M059J (cell line): ENCODE data around the gene TNP2. TPM values are rescaled to one million over a fixed set of nuclear protein-coding genes. Genes with fewer than 3 reads are reported as not detected.

Experiments used
- DNase-seq: peaks from one replicate; pipeline ENCODE4 v3.0.0-alpha.2; 2012; ENCODE audit warnings: low read depth
- total RNA-seq: library from RNA; depleted of rRNA; stranded (reverse); fragments of >200 nt; shearing (Covaris generic); gene quantifications from 2 replicates; pipeline ENCODE4 v1.2.3, GENCODE V29; 2014

TNP2 gene
- total RNA-seq, 1 experiment from 2014 or later, result not detected

- no peak for DNase-seq
These were observed 8.6 kb upstream of the TNP2 start for GRCh38 chr16:11277607-11278337.

GRCh38 chr16:11276896-11277593 lies 7.9 kb upstream of the TNP2 start:
- DNase-seq, result no peak

DNA sequence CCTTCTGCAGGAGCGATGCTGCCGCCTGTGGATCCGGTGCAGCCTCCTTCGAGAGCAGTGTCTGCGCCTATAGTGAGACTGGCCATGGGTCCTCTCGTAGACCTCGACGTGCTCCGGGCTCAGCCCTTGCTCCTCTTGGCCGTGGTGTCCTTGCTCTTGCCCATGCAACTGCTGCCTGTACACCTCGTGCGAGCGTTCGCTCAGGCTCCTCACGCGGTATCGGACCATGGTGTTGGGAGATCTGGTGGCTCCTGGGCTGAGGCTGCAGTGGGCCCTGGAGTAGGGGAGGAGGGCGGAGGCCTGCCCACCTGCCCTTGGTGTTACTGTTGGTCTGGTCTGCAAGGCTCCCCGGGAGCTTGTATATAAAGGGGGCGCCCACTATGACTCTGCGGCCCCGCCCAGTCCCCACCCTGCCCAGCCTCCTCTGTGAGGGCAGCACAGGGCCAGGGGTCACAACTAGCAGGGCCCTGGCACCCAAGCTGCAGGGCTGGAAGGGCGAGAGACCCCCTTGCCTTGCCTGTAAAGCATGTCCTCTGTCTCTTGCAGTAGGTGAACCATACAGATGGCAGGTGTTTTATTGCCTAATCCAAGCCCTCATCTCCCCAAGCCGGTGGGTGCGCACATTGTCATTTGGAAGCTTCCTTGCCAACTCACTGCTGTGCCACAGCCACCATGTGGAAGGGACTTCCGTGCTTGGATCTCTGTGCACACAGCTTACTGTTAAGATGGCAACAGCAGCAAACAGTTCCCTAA lies 7.2 kb upstream of the TNP2 start, which contains the start of gene PRM2:
Gene PRM2 (minus strand): TSS at position 338 of the 753 bp plus-strand sequence. CDS start 110 bp downstream, at position 228.
- no peak for DNase-seq

GRCh38 chr16:11274964-11275363 lies 5.8 kb upstream of the TNP2 start:
- DNase-seq, result no peak

GRCh38 chr16:11273721-11274324 lies 4.7 kb upstream of the TNP2 start:
- DNase-seq, result peak; percentile 48

- DNase-seq, result no peak
These were observed 4.0 kb upstream of the TNP2 start, which contains the start of gene PRM3 for GRCh38 chr16:11272921-11273720. Gene PRM3 (minus strand): TSS chr16:11273629. CDS start chr16:11273595, 34 bp downstream.

- DNase-seq, result no peak
These were observed 3.4 kb upstream of the TNP2 start for GRCh38 chr16:11272484-11272883.

DNA sequence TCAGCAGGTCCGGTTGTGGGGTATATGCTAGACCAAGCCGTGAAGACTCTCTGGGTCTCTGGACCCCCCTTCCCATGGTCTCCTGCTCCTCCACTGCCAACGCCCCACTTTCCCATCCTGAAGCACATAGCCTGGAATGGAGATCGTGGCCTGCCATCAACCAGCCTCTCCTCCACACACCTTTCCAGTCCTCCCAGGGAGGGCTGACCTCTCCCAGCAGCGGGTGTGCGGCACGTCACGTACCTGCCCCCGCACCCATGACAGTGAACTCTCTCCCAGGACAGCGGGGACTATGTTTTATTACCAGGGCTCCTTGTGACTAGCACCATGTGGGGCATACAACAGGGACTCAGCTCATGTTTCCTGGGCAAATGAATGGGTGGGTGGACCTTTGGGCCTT lies 2.5 kb upstream of the TNP2 start:
- no peak for DNase-seq

GRCh38 chr16:11270602-11271162 lies 1.6 kb upstream of the TNP2 start:
- DNase-seq, result no peak

DNA sequence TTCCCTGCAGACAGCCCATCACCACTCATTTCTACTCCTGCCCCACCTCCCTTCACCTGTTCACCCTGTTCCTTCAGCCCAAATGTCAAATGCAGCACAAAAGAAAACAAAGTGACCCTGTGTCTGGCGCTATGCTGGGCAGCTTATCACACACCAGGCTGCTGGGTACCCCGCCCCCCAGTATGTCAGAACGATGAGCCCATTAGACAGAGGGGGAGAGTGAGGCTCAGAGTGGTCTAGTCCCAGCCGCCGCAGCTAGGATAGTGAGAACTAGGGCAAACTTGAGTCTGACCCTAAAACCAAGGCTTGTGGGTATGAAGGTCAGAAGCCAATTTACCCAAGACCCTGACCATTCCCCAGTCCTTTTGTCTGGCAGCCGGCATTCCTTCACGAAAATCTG lies 4.0 kb downstream of the TNP2 start:
- DNase-seq, result no peak

DNA sequence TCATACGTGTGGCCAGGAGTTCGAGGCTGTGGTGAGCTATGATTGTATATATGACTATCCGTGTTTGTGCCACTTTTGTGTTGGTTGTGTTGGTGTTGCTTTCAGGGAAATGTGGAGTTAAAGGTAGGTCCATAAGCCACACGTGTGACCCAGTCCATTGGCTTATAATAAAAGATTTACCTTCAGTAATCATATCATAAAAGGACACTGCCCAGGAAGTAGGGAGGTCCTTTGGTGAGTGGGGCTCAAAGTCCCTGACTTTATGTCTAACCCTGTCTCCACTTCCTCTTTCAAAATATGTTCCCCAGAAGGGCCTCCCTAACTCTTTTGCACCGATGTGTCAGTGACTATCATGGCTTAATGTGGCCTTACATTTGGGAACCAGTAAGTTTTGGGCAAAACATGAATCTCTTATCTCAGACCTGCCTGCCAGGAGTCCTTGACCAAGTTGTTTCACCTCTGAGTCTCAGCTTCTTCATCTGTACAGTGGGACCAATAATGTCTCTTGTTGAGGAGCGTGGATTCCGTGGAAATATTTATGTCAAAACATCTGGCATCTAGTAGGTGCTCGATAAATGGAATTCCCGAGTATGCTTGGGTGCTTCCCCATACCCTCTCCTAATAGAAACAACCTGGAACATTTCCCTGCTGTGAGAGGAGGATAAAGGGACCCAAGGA lies 4.8 kb downstream of the TNP2 start:
- no peak for DNase-seq

GRCh38 chr16:11263737-11264136 lies 5.4 kb downstream of the TNP2 start:
- no peak for DNase-seq

DNA sequence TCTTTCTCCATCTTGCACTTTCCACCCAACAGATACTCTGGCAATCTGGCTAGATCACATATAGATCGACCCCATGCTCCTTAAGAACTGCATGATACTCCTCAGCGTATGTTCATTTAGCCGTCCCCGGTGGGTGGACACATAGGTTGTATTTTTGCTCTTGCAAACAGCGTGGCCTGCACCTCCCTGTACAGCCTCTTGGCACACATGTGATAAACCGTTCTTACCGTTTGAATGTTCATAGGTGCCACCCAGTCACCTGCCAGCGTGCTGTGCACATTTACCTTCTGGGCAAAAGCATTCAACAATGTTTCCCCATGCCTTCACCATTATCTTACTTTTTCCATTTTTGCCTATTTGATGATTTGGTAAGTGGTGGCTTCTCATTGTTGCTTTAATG lies 6.2 kb downstream of the TNP2 start:
- DNase-seq, result no peak

GRCh38 chr16:11260596-11260966 lies 8.5 kb downstream of the TNP2 start:
- DNase-seq, result no peak

DNA sequence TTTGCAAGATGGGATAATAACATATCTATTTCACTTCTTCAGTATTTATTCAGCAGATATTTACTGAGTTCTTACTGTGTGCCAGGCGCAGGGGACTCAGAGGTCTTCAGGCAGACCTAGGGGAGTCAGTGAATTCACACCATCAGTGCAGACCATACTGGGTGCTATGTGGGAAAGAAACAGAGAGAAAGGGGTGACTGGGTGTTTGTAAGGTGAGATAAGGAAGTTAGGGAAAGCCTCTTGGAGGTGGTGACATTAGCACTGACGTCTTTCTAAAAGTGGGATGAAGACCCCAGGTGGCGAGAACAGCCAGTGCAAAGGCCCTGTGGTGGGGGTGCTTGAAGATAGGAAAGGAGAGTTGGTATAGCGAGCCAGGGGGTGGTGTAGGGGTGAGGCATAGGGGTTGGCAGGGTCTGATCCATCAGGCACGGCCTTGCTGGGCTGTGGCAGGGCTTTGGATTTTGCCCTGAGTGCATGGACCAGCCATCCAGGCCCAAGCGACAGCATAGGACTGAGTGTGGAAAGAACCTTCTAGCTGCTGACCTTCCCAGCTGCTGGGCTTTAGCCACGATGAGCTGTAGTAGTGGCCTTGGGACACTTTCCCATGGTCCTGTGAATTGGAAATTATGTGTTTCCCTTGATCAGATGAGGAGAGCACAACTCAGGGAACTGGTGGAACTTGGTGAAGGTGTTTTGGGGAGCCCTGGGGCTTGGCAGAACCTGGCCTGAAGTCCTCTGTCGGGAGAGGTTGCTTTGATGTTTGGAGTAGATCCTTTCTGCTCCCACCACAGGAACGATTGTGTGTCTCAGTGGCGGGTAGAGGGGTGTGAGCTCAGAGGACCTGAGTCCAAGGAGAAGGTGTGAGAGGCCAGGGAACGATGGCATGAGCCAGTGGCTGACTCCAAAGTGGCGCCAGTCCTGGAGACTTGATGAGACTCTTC lies 9.2 kb downstream of the TNP2 start:
- DNase-seq, result no peak

GRCh38 chr16:11258553-11259492 lies 10.3 kb downstream of the TNP2 start:
- peak; percentile 58 for DNase-seq

DNA sequence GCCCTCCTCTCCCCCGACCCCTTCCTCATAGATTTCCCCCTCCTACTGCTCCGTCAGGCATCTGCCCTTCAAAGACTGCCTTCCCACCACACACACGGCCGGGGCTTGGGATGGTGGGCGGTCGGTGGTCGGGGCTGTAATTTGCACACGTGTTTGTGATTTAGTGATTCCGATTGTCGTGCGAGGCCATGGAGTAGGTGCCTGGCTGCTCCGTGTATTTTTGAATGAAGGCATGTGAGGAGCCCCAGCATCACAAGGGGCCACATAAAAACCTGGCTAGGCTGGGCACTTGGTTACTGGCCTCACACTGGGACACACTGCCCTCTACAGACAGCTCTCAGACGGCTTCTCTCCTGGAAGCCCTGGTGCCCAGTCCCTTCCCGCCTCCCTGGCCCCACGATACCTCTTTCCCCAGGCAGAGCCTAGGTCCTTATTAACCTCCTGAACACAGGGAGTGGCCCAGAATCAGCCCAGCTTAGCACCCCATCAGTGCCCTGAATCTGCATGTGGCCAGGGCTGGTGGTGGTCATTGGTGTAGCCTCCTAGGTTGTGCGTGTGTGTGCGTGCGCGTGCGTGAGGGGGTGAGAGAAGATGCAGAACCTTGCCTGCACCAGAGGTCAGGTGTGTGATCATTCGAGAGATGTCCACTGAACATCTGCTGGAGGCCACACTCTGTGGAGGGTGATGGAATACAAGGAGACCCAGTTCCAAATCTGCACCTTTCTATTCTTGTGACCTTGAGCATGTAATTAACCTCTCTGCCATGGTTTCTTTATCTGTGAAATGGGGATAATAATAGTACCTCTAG lies 11.8 kb downstream of the TNP2 start:
- peak; percentile 88 for DNase-seq
